Heart left ventricle (tissue), 16 donors: Measurements from ENCODE around the gene KRTAP10-6. TPM values are rescaled to one million over a fixed set of nuclear protein-coding genes. Genes with fewer than 3 reads are reported as not detected.
A peak's percentile ranks its signal among the peaks of the same experiment; 100 is the strongest.

Source experiments
- ATAC-seq, 4 donors: fragments of 200-7000 bp; cut with Tn5 transposase; one replicate each; pipeline ENCODE4 v1.9.1; 2020 to 2022; ENCODE audit warnings: moderate library complexity in 4 of 4, mild to moderate bottlenecking in 3 of 4, moderate number of reproducible peaks in 1 of 4
- DNase-seq, 5 donors: peaks; one replicate each; pipeline ENCODE4 v3.0.0-alpha.2; 2020
- H3K27ac ChIP-seq, 12 donors: fragments of 200-600 bp; sonication (generic) in 4 of 12; one replicate each; pipeline versions ENCODE4 v1.5.0 to v1.8.0; 2016 to 2022; ENCODE audit warnings: mild to moderate bottlenecking in 2 of 12
- H3K27me3 ChIP-seq, 9 donors: fragments of 200-600 bp; sonication (generic) in 2 of 9; one replicate each; pipeline versions ENCODE4 v1.5.1 to v1.8.0; 2016 to 2022; ENCODE audit warnings: mild to moderate bottlenecking in 3 of 9
- H3K36me3 ChIP-seq, 9 donors: fragments of 200-600 bp; sonication (generic) in 2 of 9; one replicate each; pipeline versions ENCODE4 v1.5.0 to v1.8.0; 2018 to 2022; ENCODE audit warnings: mild to moderate bottlenecking in 2 of 9
- H3K4me1 ChIP-seq, 12 donors: fragments of 200-600 bp; sonication (generic) in 4 of 12; one replicate each; pipeline versions ENCODE4 v1.5.0 to v1.8.0; 2016 to 2022; ENCODE audit warnings: mild to moderate bottlenecking in 3 of 12
- H3K4me3 ChIP-seq, 12 donors: fragments of 200-600 bp; sonication (generic) in 4 of 12; one replicate each; pipeline versions ENCODE4 v1.5.0 to v1.8.0; 2017 to 2022; ENCODE audit warnings: mild to moderate bottlenecking in 9 of 12, moderate library complexity in 4 of 12
- H3K9me3 ChIP-seq, 12 donors: fragments of 200-600 bp; sonication (generic) in 4 of 12; one replicate each; pipeline versions ENCODE4 v1.5.0 to v1.8.0; 2016 to 2022; ENCODE audit warnings: mild to moderate bottlenecking in 1 of 12
- POLR2A ChIP-seq, 2 donors: fragments of 450-650 bp; IDR thresholded peaks; one replicate each; pipeline ENCODE4 v1.6.1; 2017; ENCODE audit warnings: antibody characterized with exemption in 2 of 2, mild to moderate bottlenecking in 2 of 2, moderate library complexity in 2 of 2
- WGBS, 4 donors: extraction: QIAGEN DNeasy Blood & Tissue Kit in 2 of 4; methylation state at CpG; one replicate each; pipeline versions ENCODE4 v1.1.5 to v1.1.7; 2013 to 2018; 5-methylcytosine and 5-hydroxymethylcytosine counted together
- intact Hi-C, 10 donors: fragments of 100-400 bp; cut with DNase I; formaldehyde crosslinking; loops; one replicate each; pipeline versions ENCODE4 v1.11.1 to v1.14.2; 2022
- polyA plus RNA-seq, 2 donors: library from polyadenylated mRNA; stranded (reverse); fragments of 200-250 nt; gene quantifications; one replicate each; pipeline ENCODE4 v1.2.3, GENCODE V29; 2013
- total RNA-seq, 9 donors: library from RNA; depleted of rRNA in 2 of 9; stranded (reverse); fragments of >200 nt in 2 of 9; fragmentation: NEBNext Ultra II Directional in 3 of 9; extraction: Animal tissue kit (Norgen Biotek cat#: 25700) in 3 of 9; gene quantifications; one replicate each; pipeline versions ENCODE4 v1.1.0 to v1.2.4, GENCODE V29; 2016 to 2023
- TF ChIP-seq, protein P1 (sequence below), 12 donors: fragments of 200-600 bp; sonication (generic) in 4 of 12; IDR thresholded peaks; one replicate each; pipeline versions ENCODE4 v1.5.0 to v1.8.0; 2018 to 2022; ENCODE audit warnings: antibody characterized with exemption in 12 of 12, mild to moderate bottlenecking in 5 of 12
- donor health status: ischemic (EF 13 %, LVEDD 7.1; RV severe dilation, severe dysfunction).
- donor health status: healthy with polysubstance abuse.
- donor health status: DM: no; HTN: yes; CAD: no.
- donor health status: DM: no; HTN: no; CAD: no.
- donor health status: ischemic (EF 25% LVEDD 6.9; RV normal size, moderate dysfunction).
- donor health status: ischemic (EF 25% LVEDD 5.7; RV mildly dilated, moderate dysfunction).
- donor health status: healthy.
- donor health status: DM: yes; HTN: yes; CAD: no.
- donor health status: ischemic (EF 35%, LVEDD 5.7; RV mildly dilated, moderate dysfunction).
- donor health status: nonischemic (EF 11% LVEDD 7.7; RV severe dilation, severe dysfunction).
- donor health status: DM: yes; HTN: yes; CAD: no.
- donor health status: PGD.
- donor health status: ischemic (EF 29% LVEDD 5.4; RV normal size, mild dysfunction).
- donor health status: nonischemic (EF 23%, LVEDD 6.1; RV moderate dilation, normal function).

Gene KRTAP10-6
- total and polyA plus RNA-seq, 11 donors: not detected

- H3K27ac ChIP-seq: no peak within 1 kb of the TSS
- H3K4me3 ChIP-seq: no peak within 1 kb of the TSS
- no peaks in the 10 kb centered on the region for H3K36me3 ChIP-seq
- DNase-seq (no peak), ATAC-seq (peak in 2 of 4 donors; percentile 26 to 29)
- no peak for TF ChIP-seq POLR2A (IDR thresholded peaks at IDR 0.05)
- TF ChIP-seq, protein P1, sequence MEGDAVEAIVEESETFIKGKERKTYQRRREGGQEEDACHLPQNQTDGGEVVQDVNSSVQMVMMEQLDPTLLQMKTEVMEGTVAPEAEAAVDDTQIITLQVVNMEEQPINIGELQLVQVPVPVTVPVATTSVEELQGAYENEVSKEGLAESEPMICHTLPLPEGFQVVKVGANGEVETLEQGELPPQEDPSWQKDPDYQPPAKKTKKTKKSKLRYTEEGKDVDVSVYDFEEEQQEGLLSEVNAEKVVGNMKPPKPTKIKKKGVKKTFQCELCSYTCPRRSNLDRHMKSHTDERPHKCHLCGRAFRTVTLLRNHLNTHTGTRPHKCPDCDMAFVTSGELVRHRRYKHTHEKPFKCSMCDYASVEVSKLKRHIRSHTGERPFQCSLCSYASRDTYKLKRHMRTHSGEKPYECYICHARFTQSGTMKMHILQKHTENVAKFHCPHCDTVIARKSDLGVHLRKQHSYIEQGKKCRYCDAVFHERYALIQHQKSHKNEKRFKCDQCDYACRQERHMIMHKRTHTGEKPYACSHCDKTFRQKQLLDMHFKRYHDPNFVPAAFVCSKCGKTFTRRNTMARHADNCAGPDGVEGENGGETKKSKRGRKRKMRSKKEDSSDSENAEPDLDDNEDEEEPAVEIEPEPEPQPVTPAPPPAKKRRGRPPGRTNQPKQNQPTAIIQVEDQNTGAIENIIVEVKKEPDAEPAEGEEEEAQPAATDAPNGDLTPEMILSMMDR (IDR thresholded peaks at IDR 0.05): no peak
- H3K27me3 ChIP-seq: peaks cover 0 to 21% (median 0%) of the 10 kb centered on the region in 9 donors
- WGBS, 4 donors: 44 to 58% (median 53%) methylated on average over 13 to 21 of the region's 21 CpGs
- intact Hi-C loops: no loop called here
- H3K9me3 ChIP-seq: peaks cover 0 to 24% (median 6%) of the 10 kb centered on the region in 12 donors
- H3K4me1 ChIP-seq: no peaks in the 10 kb centered on the region
These were observed 44.9 kb upstream of the KRTAP10-6 start, which contains the start of gene KRTAP10-10 for GRCh38 chr21:44637018-44637850. TSS of gene KRTAP10-10 (plus strand) at chr21:44637356. CDS start at chr21:44637418, 62 bp downstream.

- Histone ChIP-seq H3K4me1 (no peaks in the 10 kb centered on the region), H3K4me3 (no peak overlapping the region), H3K9me3 (peaks cover 0 to 32% (median 13%) of the 10 kb centered on the region in 12 donors), H3K27me3 (peaks cover 0 to 21% (median 0%) of the 10 kb centered on the region in 9 donors), H3K27ac (no peak overlapping the region), H3K36me3 (no peaks in the 10 kb centered on the region)
- intact Hi-C loops: no loop called here
- ATAC-seq: peak in 2 of 4 donors; percentile 10 to 27
- no peak for DNase-seq
- TF ChIP-seq, protein P1 (IDR thresholded peaks at IDR 0.05): no peak
- TF ChIP-seq POLR2A (IDR thresholded peaks at IDR 0.05): no peak
- 76 to 86% (median 83%) methylated on average over 15 of the region's 15 CpGs for WGBS, 4 donors
These were observed 44.1 kb upstream of the KRTAP10-6 start for GRCh38 chr21:44636209-44637017.

DNA sequence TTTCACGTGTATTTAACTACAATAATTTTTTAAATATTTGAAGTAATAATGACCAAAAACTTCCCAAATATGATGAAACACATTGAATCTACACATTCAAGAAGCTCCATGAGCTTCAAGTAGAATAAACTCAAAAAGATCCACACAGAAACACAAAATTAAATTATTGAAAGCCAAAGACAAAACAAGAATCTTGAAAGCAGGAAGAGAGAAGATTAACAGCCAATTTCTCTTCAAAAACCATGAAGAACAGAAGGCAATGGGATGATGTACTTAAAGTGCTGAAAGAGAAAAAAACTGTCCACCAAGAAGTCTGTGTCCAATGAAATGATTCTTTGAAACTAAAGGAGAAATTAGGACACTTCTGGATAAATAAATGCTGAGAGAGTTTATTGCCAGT lies 39.8 kb upstream of the KRTAP10-6 start:
- DNase-seq (no peak), ATAC-seq (no peak)
- TF ChIP-seq POLR2A (IDR thresholded peaks at IDR 0.05): no peak
- TF ChIP-seq, protein P1 (IDR thresholded peaks at IDR 0.05): no peak
- peaks cover 0 to 36% (median 21%) of the 10 kb centered on the region in 12 donors for H3K9me3 ChIP-seq
- H3K4me3 ChIP-seq: no peak overlapping the region
- H3K36me3 ChIP-seq: no peaks in the 10 kb centered on the region
- WGBS, 4 donors: 89 to 95% (median 93%) methylated on average over 1 of the region's 1 CpG
- H3K4me1 ChIP-seq: peaks cover 0 to 14% (median 0%) of the 10 kb centered on the region in 12 donors
- no peak overlapping the region for H3K27ac ChIP-seq
- H3K27me3 ChIP-seq: peaks cover 0 to 27% (median 0%) of the 10 kb centered on the region in 9 donors
- intact Hi-C loops: no loop called here

DNA sequence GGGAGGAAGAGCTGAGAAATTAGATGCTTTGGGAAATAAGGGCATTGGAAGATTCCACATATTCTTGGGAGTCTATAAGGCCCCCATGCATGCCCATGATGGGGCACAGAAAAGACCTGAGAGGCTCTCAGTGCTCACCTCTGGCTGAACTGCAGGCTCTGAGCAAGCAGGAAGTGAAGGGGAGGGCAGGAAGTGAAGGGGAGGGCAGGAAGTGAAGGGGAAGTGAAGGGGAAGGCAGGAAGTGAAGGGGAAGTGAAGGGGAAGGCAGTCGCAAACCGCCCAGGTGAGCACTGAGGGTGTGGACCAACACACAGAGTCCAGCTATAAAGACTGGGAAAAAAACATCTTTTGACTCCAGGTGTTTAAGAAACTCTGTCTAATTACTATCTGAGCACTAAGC lies 38.1 kb upstream of the KRTAP10-6 start:
- WGBS, 4 donors: 59 to 78% (median 70%) methylated on average over 2 of the region's 2 CpGs
- Histone ChIP-seq H3K36me3 (no peaks in the 10 kb centered on the region), H3K27me3 (peaks cover 0 to 26% (median 0%) of the 10 kb centered on the region in 9 donors), H3K4me3 (no peak overlapping the region), H3K4me1 (peaks cover 0 to 28% (median 0%) of the 10 kb centered on the region in 12 donors), H3K9me3 (peaks cover 0 to 36% (median 21%) of the 10 kb centered on the region in 12 donors), H3K27ac (no peak overlapping the region)
- DNase-seq: no peak
- ATAC-seq: no peak
- intact Hi-C loops: no loop called here
- no peak for TF ChIP-seq POLR2A (IDR thresholded peaks at IDR 0.05)
- TF ChIP-seq, protein P1 (IDR thresholded peaks at IDR 0.05): no peak
